Neuron (in vitro differentiated cells): ENCODE results near the gene TMPRSS6.
A peak's percentile ranks its signal among the peaks of the same experiment; 100 is the strongest.

Source experiments
- H2AFZ ChIP-seq: one replicate; pipeline ENCODE4 v1.6.1; 2013; ENCODE audit warnings: low read depth, mild to moderate bottlenecking, inconsistent platforms, low read length, moderate library complexity
- H3K27me3 ChIP-seq: one replicate; pipeline ENCODE4 v1.6.1; 2013; ENCODE audit warnings: low read length; ENCODE audit not compliant: insufficient read depth
- H3K36me3 ChIP-seq: one replicate; pipeline ENCODE4 v1.6.1; 2013; ENCODE audit warnings: low read length; ENCODE audit not compliant: insufficient read depth
- H3K4me1 ChIP-seq: one replicate; pipeline ENCODE4 v1.6.1; 2013; ENCODE audit warnings: low read length; ENCODE audit not compliant: insufficient read depth
- H3K4me3 ChIP-seq: 2 replicates; pipeline ENCODE4 v1.5.1; 2013; ENCODE audit warnings: mild to moderate bottlenecking, low read length, moderate library complexity
- H3K9me3 ChIP-seq: one replicate; pipeline ENCODE4 v1.6.1; 2013; ENCODE audit warnings: low read length

Gene TMPRSS6

DNA sequence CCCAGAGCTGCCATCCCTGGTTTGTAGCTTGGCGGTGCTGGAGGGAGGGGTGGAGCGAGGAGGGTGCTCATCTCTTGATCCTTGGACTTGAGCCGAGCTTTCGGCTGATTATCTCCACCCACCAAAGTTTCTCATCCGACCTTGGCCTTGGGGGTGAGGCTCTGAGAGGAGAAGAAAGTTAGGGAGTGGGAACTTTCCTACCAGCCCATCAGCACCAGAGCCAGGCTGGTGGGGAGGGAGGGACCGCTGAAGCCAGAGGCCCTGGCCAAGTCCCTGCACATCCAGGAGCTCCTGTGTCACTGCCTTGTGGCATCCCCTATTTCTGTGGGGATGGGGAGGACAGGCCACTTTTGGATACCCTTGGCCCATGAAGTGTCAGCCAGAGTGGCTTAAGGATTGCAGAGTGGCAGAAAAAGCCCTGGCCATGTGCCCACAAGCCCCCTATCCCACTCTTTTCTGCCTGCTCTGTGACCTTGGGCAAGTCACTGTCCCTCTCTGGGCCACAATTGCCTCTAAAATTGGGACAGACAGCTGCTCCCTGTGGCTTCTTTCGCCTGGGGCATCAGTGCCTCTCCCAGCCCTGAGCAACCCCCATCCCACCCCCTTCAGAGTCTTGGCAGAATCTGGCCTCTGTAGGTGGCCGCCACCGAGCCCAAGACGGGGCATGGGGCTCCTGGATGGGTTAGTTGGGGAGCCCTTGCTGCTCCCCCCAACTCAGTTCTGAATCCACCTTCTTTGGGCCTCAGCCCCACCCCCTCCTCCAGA, 47.7 kb downstream of the TMPRSS6 start:
- Histone ChIP-seq H2AFZ (no peak overlapping the region), H3K4me1 (no peaks in the 10 kb centered on the region), H3K4me3 (no peak overlapping the region), H3K27me3 (no peaks in the 10 kb centered on the region), H3K9me3 (no peaks in the 10 kb centered on the region), H3K36me3 (peaks cover 34% of the 10 kb centered on the region)

DNA sequence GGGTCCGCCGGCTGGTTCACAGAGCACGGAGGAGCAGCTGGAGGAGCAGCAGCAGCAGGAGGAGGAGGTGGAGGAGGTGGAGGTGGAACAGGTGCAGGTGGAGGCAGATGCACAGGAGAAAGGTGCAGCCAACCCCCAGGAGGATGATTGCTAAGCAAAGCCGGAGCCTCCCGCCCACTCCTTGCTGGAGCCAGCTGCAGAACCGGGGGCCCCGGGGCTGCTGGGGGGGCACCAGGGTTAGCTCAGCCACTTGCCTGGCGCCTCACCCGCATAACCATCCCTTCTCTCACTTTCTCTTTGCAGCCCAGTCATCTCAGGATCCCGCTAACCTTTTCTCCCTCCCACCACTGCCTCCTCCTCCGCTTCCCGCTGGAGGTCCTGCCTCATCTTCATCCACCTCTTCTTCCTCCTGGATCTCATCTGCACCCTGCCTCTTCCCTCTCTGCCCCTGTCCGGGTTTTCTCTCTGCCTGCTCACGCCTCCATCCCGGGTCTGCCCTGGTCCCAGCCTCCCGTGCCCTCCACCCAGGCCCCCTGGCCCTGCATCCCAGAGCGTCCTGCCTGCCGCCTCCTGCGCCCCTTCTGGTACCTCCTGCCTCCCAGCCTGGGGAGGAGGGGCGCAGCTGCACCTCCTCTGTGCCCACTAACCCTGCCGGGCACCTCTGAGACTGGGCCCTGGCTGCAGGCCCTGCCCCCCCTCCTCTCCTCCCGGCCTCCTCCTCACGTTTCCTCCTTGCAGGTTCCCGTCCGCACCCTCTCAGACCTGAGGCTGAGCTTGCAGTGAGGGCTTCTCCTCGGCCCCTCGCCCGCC, 48.5 kb downstream of the TMPRSS6 start:
- Histone ChIP-seq H3K36me3 (peaks cover 42% of the 10 kb centered on the region), H2AFZ (no peak overlapping the region), H3K27me3 (no peaks in the 10 kb centered on the region), H3K9me3 (no peaks in the 10 kb centered on the region), H3K4me1 (no peaks in the 10 kb centered on the region), H3K4me3 (no peak overlapping the region)

DNA sequence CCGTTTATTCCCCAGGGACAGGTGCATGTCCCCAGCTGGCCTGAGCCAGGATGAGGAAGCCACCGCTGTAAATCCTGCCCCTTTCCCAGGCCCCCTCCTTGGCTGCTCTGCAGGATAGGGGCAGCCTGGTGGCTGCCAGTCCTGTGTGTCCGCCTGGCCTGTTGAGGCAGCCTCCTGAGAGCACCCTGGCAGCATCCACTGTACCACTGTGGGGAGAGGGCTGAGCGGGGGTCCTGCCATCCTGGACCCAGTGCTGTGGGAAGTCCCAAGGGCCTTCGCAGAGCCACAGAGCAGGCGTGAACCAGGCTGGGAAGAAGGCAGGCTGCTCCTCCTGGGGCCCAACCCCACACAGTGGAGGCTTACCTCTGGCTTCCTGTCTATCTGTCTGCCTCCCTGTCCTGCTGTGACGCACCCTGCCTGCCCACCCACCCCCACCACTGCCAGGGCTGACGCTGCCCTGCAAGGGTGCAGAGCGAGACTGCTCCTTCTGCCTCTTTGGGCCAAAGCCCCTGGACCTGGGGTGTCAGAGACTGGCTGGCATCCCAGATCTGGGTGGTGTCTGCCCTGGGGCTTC, 49.5 kb downstream of the TMPRSS6 start:
- Histone ChIP-seq H3K36me3 (peaks cover 44% of the 10 kb centered on the region), H3K4me1 (no peaks in the 10 kb centered on the region), H3K4me3 (no peak overlapping the region), H3K27me3 (no peaks in the 10 kb centered on the region), H3K9me3 (no peaks in the 10 kb centered on the region), H2AFZ (no peak overlapping the region)

DNA sequence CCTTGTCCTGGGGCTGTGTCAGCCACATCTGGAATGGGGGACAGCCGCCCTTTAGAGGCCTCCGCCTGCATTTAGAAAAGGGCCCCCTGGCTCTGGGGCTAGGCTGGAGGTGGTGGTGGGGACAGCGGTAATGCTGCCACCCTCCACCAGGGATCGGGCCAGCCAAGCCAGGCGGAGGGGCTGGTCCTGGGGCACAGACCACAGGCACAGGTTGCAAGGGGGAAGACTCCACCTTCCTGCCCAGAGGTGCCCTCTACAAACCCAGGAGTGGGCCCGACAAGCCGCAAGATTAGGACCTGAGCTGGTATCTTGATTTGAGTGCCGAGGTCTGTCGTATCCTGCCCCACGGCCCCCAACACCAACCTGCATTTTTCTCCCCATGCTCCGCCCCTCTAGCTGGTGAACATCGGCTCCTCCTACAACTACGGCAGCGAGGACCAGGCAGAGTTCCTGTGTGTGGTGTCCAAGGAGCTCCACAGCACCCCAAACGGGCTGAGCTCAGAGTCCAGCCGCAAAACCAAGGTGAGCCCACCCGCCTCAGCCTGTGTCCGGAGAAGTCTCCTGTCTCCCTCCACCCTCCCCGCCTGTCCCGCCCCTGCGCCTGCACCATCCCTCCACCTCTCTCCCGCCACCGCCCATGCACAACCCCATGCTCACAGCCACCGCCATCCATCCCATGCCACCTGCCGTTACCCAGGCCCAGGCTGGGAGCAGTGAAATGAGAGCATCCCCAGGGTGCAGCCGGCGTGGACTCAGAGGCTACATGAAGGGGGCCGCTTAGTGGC, 50.4 kb downstream of the TMPRSS6 start:
- H3K4me1 ChIP-seq = no peaks in the 10 kb centered on the region

DNA sequence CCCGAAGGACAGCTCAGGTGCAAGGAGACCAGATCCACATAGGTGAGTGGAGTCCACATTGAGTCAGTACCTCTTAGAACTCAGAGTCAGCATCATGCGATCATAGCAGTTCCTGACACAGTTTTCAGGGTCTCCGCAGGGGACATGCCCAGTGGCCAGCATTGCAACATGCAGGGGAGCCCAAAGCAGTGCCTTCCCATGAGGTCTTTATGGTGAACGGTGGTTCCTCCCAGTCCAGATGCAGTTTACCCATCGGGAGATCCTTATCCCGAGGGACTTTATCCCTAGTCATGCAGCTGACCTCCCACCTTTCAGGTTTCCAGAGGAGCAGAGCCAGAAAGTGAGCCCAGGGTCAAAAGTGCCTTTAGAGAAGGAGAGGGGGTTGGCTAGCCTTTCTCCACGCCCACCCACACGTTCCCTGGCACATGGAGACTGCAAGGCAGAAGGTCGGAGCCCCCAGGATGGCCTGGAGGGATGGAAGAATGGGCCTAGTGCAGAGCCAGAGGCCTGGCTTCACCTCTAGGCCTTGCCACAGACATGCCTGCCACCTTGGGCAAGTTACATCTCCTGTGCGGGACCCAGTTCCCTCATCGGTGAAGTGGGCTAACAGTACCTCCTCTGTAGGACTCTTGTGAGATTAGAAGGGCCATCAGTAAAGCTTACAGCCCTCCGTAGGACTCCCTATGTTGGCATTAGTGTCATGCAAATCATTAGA, 51.6 kb downstream of the TMPRSS6 start:
- Histone ChIP-seq H3K9me3 (no peaks in the 10 kb centered on the region), H3K27me3 (no peaks in the 10 kb centered on the region)

More for the DNA sequence above, 50.4 kb downstream of the TMPRSS6 start:
- Histone ChIP-seq H3K4me3 (no peak overlapping the region), H3K27me3 (no peaks in the 10 kb centered on the region), H3K36me3 (peaks cover 49% of the 10 kb centered on the region), H3K9me3 (no peaks in the 10 kb centered on the region), H2AFZ (no peak overlapping the region)

DNA sequence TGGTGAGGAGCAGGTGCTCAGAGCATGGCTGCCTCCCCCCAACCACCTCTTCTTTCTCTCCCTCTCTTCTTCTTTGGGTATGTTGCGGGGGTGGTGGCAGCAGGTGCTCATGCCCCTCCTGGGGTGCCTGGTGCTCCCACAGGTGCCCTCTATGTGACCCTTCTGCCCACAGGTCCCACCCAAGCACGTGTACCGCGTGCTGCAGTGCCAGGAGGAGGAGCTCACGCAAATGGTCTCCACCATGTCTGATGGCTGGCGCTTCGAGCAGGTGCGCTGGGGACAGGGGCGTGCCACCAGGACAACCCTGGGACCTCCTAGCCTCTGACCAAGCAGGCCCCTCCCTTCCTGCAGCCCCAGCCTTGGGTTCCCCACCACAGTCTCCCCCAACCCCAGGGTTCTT, 52.3 kb downstream of the TMPRSS6 start:
- H2AFZ ChIP-seq = no peak overlapping the region
- H3K36me3 ChIP-seq = peaks cover 59% of the 10 kb centered on the region

More for the DNA sequence above, 51.6 kb downstream of the TMPRSS6 start:
- H2AFZ ChIP-seq = no peak overlapping the region
- no peaks in the 10 kb centered on the region for H3K4me1 ChIP-seq
- peaks cover 58% of the 10 kb centered on the region for H3K36me3 ChIP-seq
- H3K4me3 ChIP-seq = no peak overlapping the region

DNA sequence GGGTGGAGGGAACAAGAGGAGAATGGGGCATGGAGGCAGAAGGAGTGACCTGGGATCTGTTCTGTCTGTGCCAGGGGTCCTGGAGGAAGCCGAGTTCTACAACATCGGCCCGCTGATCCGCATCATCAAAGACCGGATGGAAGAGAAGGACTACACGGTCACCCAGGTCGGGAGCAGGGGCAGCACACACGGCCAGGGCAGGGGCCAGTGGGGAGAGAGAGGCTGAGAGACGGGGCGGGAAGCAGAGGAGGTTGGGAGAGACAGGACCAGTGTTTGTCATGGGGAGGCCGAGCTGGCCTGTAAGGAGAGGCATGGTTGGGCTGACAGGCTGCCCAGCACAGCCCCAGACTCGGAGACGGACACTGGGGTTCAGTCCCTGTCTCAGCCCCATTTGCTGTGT, 53.3 kb downstream of the TMPRSS6 start:
- Histone ChIP-seq H3K9me3 (no peaks in the 10 kb centered on the region), H3K27me3 (no peaks in the 10 kb centered on the region), H3K4me1 (peaks cover 9% of the 10 kb centered on the region), H3K4me3 (no peak overlapping the region), H3K36me3 (peaks cover 56% of the 10 kb centered on the region), H2AFZ (no peak overlapping the region)

More for the DNA sequence above, 52.3 kb downstream of the TMPRSS6 start:
- Histone ChIP-seq H3K4me1 (peaks cover 6% of the 10 kb centered on the region), H3K27me3 (no peaks in the 10 kb centered on the region), H3K9me3 (no peaks in the 10 kb centered on the region), H3K4me3 (no peak overlapping the region)

DNA sequence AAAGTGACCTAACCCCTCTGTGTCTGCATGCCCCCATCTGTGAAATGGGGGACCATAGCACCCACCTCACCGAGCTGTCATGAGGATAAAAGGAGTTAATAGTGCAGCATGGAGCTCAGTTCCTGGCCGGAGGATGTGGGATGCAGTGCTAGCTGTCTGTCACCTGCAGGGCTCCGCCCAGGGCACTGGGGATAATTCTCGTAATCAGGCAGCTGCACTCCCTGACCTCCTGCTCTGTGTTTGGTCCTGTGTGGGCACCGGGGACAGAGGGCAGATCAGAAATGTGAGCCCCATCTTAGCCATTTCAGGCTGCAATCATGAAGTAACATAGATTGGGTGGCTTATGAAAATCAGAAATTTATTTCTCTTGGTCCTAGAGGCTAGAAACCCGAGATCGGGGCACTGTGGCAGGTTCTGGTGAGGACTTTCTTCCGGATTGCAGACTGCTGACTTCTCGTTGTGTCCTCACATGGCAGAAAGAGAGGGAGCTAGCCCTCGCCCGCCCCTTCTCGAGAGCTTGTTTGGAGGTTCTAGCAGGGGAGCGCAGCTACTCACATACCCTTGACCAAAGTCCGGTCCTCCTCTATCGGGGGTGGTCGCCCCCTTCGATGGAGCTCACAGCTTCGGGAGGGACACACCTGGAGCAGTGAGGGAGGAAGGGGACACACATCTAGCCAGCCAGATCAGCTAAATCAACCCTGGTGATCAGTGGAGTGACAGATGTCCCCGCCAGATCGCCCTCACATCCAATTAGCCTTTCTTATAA, 54.7 kb downstream of the TMPRSS6 start:
- Histone ChIP-seq H3K9me3 (no peaks in the 10 kb centered on the region), H3K4me1 (peaks cover 9% of the 10 kb centered on the region), H3K27me3 (no peaks in the 10 kb centered on the region), H3K36me3 (peaks cover 52% of the 10 kb centered on the region), H3K4me3 (no peak overlapping the region), H2AFZ (no peak overlapping the region)

DNA sequence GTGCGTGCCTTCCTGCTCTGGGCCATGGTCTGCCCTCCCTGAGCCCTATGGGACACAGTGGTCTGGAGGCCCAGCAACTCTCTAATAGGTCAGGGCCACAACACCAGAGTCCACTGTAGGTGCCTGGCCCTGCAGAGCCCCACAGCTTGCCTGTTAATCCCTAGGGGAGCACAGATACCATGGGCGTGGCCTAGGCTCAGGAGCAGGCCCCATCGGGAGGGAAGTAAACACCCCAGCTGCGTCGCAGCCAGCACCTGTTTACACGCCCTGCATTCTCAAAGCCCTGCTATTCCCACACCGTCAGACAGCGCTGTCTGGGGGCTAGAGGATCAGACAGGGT, 55.5 kb downstream of the TMPRSS6 start:
- Histone ChIP-seq H3K4me1 (peaks cover 9% of the 10 kb centered on the region), H2AFZ (no peak overlapping the region), H3K4me3 (no peak overlapping the region), H3K9me3 (no peaks in the 10 kb centered on the region), H3K27me3 (no peaks in the 10 kb centered on the region), H3K36me3 (peaks cover 48% of the 10 kb centered on the region)

DNA sequence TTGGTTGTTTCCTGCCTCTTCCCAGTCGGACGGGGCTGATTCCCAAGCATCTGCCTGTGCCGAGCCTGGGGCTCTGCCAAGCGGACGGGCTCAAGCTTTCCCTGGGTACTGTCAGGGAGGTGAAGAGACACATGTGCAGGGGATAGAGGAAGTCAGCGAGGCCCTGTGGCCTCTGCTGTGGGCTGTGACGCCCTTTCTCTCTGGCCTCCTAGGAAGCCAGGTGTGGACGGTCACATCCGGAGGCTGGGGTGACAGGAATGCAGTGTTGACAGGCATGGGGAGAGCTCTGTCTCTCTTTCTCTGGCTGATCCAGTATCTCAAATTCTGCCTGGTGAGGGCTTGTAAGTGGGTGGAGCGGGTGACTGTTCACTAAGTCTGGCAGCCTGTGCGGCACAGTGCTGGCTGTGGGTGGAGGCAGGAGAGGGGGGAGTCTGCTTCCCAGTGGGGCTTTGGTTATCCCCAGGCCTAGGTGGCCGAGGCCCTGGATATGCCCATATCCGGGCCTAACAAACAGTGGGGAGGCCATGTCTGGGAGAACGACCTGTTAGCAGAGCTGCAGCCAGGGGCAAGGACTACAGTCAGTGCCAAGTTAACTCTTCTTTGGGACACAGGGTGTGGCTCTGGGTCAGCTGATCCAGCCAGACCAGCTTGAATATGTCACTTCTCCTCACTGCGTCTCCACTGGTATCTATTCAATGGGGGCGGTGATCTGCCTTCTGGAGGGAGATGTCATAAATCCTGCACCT, 56.0 kb downstream of the TMPRSS6 start:
- H3K27me3 ChIP-seq = no peaks in the 10 kb centered on the region
- peaks cover 42% of the 10 kb centered on the region for H3K36me3 ChIP-seq
- H2AFZ ChIP-seq = no peak overlapping the region
- H3K9me3 ChIP-seq = no peaks in the 10 kb centered on the region
- H3K4me1 ChIP-seq = peaks cover 9% of the 10 kb centered on the region
- H3K4me3 ChIP-seq = no peak overlapping the region

DNA sequence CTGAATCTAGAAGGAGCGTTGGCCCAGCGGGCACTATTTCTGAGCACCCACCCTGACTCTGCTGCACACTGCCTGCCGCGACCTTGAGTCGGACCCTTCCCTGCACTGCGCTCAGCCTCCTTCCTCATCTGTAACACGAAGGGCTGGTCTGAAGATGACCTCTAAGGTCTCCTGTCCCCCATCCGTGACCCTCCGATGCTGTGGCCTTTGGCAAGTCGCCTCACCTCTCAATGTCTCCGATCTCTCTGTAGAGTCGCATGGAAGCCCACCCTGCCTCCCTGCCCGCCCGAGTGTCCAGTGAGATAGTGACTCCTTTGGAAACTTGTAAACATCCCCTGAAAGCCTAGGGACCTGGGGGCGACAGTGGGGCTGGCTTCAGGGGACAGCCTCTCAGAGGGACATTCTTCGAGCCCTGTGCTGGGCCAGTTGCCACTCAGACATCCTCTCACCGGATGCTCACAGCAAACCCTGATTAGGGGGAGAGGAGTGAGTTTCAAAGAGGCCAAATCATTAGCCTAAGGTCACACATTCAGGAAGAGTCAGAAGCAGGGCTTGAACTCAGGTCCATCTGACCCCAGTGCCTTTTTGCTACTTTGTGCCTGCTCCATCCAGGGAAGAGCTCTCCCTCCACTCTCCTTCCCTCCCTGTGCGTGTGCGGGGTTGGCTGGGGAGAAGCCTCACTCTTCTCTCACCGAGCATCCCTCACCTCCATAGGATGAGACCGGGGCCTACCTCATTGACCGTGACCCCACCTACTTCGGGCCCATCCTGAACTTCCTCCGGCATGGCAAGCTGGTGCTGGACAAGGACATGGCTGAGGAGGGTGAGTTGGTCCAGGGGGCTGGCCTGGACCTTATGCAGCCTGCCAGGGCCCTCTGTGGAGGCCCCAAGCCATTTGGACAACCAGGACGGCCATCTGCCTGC, 56.9 kb downstream of the TMPRSS6 start:
- Histone ChIP-seq H3K4me3 (peak overlapping the region; percentile 83), H3K36me3 (peaks cover 34% of the 10 kb centered on the region), H2AFZ (peak overlapping the region; percentile 90), H3K9me3 (no peaks in the 10 kb centered on the region), H3K4me1 (peaks cover 9% of the 10 kb centered on the region), H3K27me3 (no peaks in the 10 kb centered on the region)
